ENCODE measurements around the gene INPPL1. TPM values are rescaled to one million over a fixed set of nuclear protein-coding genes. Genes with fewer than 3 reads are reported as not detected.

Gene INPPL1
- total and polyA plus RNA-seq, 2 donors (not counting 1 experiment from before 2014, with no cell fraction given) = 205 to 208 TPM

DNA sequence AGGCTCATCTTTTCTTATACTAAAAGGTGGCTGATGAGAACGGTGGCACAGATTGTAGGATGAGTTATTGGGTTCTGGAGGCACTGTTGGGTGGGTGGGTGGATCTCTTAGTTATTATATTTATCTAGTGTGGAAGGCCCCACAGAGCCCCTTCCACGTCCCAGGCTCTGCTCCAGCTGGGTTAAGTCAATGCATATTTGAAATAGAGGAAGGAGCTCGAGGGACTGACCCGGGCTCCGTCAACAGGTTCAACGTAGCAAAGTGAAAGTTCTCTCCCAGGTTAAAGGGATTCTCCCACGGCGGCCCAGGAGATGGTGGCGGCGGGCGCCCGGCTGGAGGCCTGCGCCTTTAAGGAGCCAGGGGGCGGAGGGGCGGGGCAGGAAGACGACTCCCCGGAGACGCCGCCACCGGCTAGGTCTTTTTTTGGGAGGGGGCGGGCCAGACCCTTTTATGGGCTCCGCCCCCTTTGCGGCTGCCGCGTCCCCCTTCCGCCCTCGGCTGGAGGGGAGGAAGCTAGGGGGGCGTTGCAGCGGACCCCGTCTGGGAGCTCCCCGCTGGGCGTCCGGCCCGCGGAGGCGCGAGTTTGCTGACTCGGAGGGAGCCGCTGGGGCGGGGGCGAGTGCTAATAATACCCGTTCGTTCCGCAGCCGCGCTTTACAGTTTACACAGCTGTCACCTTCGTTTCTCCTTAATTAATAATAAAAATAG, 1.5 kb upstream of the INPPL1 start:
- H3K4me1 ChIP-seq (ENCODE audit: control insufficient read depth in 2 of 2, insufficient read depth in 2 of 2, low read length in 2 of 2) = peaks cover 29 to 44% of the 10 kb centered on the region in 2 donors
- peak overlapping the region; percentile 83 to 89 for H3K27ac ChIP-seq (ENCODE audit: low read length in 2 of 2)
- POLR2A ChIA-PET = interaction anchor here (0.8 to 1.5 kb wide), 8 partner anchors 11 to 245 kb away, joined by 3 to 11 read pairs (median 4); partner anchors contain the start of genes ANAPC15 and CLPB
- Mint-ChIP-seq H3K4me3 (peak overlapping the region; percentile 93), H3K27ac (peak overlapping the region; percentile 96), H3K9me3 (ENCODE audit: insufficient read depth) (no peaks in the 10 kb centered on the region), H3K27me3 (no peaks in the 10 kb centered on the region), H3K4me1 (peaks cover 51% of the 10 kb centered on the region)
- H3K36me3 ChIP-seq (replicated peaks in 1 of 2; ENCODE audit: control extremely low read depth in 1 of 2, control insufficient read depth in 1 of 2, extremely low read depth in 1 of 2, insufficient read depth in 2 of 2, low read length in 1 of 2) = no peaks in the 10 kb centered on the region
- H4K20me1 ChIP-seq (ENCODE audit: control insufficient read depth, insufficient read depth, low read length, poor library complexity, severe bottlenecking) = no peaks in the 10 kb centered on the region
- peak; percentile 94 for DNase-seq
- peak overlapping the region; percentile 81 for H3K9ac ChIP-seq (ENCODE audit: low read length)
- ATAC-seq (ENCODE audit: low read depth) = peak; percentile 75
- CTCF ChIA-PET = interaction anchor here (0.8 to 2.3 kb wide), 10 partner anchors 11 to 295 kb away, joined by 3 to 20 read pairs (median 3); partner anchors contain the start of gene XNDC1N
- no peaks in the 10 kb centered on the region for H3K9me3 ChIP-seq (ENCODE audit: control extremely low read depth in 1 of 3, control insufficient read depth in 2 of 3, insufficient read depth in 1 of 3, low read length in 2 of 3)
- under 1% methylated on average over 35 of the region's 47 CpGs for WGBS (ENCODE audit: insufficient coverage)
- H3K4me2 ChIP-seq (replicated peaks; ENCODE audit: low read depth, low read length, poor library complexity, severe bottlenecking) = peak overlapping the region; percentile 99
- H3K27me3 ChIP-seq (replicated peaks in 1 of 4; ENCODE audit: control extremely low read depth in 1 of 4, control insufficient read depth in 3 of 4, insufficient read depth in 4 of 4, low read length in 3 of 4) = no peaks in the 10 kb centered on the region
- peak overlapping the region; percentile 84 for H2AFZ ChIP-seq (ENCODE audit: insufficient read depth, low read depth, low read length, poor library complexity, severe bottlenecking)
- TF ChIP-seq EZH2 (IDR thresholded peaks at IDR 0.05; ENCODE audit: borderline replicate concordance, insufficient read depth, low read depth, low read length, poor library complexity, severe bottlenecking) = no peak
- TF ChIP-seq, protein P1, sequence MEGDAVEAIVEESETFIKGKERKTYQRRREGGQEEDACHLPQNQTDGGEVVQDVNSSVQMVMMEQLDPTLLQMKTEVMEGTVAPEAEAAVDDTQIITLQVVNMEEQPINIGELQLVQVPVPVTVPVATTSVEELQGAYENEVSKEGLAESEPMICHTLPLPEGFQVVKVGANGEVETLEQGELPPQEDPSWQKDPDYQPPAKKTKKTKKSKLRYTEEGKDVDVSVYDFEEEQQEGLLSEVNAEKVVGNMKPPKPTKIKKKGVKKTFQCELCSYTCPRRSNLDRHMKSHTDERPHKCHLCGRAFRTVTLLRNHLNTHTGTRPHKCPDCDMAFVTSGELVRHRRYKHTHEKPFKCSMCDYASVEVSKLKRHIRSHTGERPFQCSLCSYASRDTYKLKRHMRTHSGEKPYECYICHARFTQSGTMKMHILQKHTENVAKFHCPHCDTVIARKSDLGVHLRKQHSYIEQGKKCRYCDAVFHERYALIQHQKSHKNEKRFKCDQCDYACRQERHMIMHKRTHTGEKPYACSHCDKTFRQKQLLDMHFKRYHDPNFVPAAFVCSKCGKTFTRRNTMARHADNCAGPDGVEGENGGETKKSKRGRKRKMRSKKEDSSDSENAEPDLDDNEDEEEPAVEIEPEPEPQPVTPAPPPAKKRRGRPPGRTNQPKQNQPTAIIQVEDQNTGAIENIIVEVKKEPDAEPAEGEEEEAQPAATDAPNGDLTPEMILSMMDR (IDR thresholded peaks at IDR 0.05) = peak; percentile 29
- intact Hi-C loops (cut with micrococcal nuclease) = loop anchor here (1.0 to 10.0 kb wide), 14 partner anchors 40 to 1759 kb away; partner anchors contain the start of genes ANAPC15, ARAP1, ATG16L2 and CLPB
- peaks cover 13% of the 10 kb centered on the region for H3K79me2 ChIP-seq (ENCODE audit: control insufficient read depth, insufficient read depth, low read length)
- H3K4me3 ChIP-seq (ENCODE audit: control extremely low read depth in 1 of 5, extremely low read depth in 1 of 5, insufficient read depth in 1 of 5, low read depth in 2 of 5, low read length in 4 of 5) = peak overlapping the region; percentile 50 to 91 (median 81)
